AG04450 (cell line): Measurements from ENCODE around the gene MTHFSD. TPM values are rescaled to one million over a fixed set of nuclear protein-coding genes. Genes with fewer than 3 reads are reported as not detected.
A peak's percentile ranks its signal among the peaks of the same experiment; 100 is the strongest.

Experiments used
- CTCF ChIA-PET: fragments of 300-600, 350-600 bp; formaldehyde crosslinking; extraction: SDS; loops from one replicate; lab custom pipeline; 2022; ENCODE audit warnings: antibody characterized with exemption, inconsistent platforms; lab: Charles Lee
- POLR2A ChIA-PET: fragments of 350-600 bp; formaldehyde crosslinking; extraction: SDS; loops from one replicate; lab custom pipeline; 2021; ENCODE audit warnings: antibody characterized with exemption, inconsistent platforms; lab: Yijun Ruan, JAX
- DNase-seq: peaks from one replicate; pipeline ENCODE4 v3.0.0-alpha.2; 2011; ENCODE audit warnings: low read depth, low spot score
- H3K27ac ChIP-seq: one replicate; pipeline ENCODE4 v1.5.1; 2012; ENCODE audit warnings: low read depth, low read length, control low read depth
- H3K27me3 ChIP-seq: one replicate; pipeline ENCODE4 v1.6.0; 2012; ENCODE audit warnings: low read length; ENCODE audit not compliant: control insufficient read depth, insufficient read depth
- H3K4me3 ChIP-seq: 2 replicates; pipeline ENCODE4 v1.5.1; 2011; ENCODE audit warnings: mild to moderate bottlenecking, low read depth, low read length, control low read depth
- H3K9me3 ChIP-seq: 2 replicates; pipeline ENCODE4 v1.5.1; 2012; ENCODE audit warnings: low read length; ENCODE audit not compliant: control insufficient read depth, insufficient read depth
- polyA plus RNA-seq: library from polyadenylated mRNA; depleted of rRNA; stranded (reverse); fragments of >200 nt; gene quantifications from 2 replicates; pipeline ENCODE4 v1.2.3, GENCODE V29; 2011
- TF ChIP-seq, protein P1 (sequence below): IDR thresholded peaks from 2 replicates; pipeline ENCODE4 v1.5.1; 2011; ENCODE audit warnings: low read depth, low read length, control low read depth, inconsistent platforms

Gene MTHFSD
- polyA plus RNA-seq, 1 experiment, result 16.7 TPM

DNA sequence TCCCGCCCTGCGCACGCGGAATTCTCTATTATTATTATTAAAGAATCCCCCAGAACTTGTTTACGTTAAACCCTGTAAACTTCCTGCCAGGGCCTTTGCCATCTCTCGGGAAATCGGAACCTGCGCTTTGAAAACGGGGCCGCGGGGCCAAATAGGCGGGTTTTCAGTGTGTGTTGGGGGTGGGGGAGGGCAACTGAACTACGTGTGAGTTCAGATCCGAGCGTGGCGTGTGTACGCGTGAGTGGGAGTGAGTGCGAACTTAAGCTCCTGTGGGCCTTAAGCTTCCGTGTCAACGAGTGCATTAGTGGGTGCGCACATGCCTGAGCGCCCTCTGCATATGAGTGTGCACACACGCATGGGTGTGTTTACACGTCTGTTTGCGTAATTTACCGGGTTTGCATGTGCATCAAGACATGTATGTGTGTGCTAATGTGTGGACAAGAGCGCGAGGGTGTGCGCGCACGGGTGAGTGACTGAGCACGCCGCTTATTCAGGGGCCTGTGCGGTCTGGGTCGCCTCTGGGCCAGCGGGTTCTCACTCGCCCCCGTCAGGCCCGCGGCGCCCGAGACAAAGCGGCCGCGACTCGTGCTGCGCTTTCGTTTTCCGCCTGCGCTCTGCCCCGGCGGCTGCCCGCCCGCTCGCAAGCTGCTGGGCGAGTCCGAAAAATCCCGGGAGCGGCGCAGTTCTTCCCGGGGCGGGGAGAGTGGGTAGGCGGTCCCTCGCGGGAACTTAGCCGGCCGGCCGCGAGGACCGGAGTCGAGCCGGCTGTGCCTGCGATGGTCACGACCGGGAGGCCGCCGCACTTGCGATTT lies 45.9 kb downstream of the MTHFSD start:
- peak; percentile 75 for DNase-seq
- CTCF ChIA-PET, result no interaction called here
- peaks cover 15% of the 10 kb centered on the region; the same call in 1 of the 2 replicates for H3K9me3 ChIP-seq
- POLR2A ChIA-PET, result interaction anchor here (0.6 to 2.6 kb wide), 18 partner anchors 10 to 287 kb away, joined by 3 to 20 read pairs (median 4); no protein-coding TSS in a partner anchor
- TF ChIP-seq, protein P1, sequence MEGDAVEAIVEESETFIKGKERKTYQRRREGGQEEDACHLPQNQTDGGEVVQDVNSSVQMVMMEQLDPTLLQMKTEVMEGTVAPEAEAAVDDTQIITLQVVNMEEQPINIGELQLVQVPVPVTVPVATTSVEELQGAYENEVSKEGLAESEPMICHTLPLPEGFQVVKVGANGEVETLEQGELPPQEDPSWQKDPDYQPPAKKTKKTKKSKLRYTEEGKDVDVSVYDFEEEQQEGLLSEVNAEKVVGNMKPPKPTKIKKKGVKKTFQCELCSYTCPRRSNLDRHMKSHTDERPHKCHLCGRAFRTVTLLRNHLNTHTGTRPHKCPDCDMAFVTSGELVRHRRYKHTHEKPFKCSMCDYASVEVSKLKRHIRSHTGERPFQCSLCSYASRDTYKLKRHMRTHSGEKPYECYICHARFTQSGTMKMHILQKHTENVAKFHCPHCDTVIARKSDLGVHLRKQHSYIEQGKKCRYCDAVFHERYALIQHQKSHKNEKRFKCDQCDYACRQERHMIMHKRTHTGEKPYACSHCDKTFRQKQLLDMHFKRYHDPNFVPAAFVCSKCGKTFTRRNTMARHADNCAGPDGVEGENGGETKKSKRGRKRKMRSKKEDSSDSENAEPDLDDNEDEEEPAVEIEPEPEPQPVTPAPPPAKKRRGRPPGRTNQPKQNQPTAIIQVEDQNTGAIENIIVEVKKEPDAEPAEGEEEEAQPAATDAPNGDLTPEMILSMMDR, result 0 out of 2 replicates have a peak, but pooled peaks have one; percentile 7
- H3K27ac ChIP-seq, result peak overlapping the region; percentile 97
- H3K27me3 ChIP-seq, result no peaks in the 10 kb centered on the region
- H3K4me3 ChIP-seq, result peak overlapping the region; percentile 95

DNA sequence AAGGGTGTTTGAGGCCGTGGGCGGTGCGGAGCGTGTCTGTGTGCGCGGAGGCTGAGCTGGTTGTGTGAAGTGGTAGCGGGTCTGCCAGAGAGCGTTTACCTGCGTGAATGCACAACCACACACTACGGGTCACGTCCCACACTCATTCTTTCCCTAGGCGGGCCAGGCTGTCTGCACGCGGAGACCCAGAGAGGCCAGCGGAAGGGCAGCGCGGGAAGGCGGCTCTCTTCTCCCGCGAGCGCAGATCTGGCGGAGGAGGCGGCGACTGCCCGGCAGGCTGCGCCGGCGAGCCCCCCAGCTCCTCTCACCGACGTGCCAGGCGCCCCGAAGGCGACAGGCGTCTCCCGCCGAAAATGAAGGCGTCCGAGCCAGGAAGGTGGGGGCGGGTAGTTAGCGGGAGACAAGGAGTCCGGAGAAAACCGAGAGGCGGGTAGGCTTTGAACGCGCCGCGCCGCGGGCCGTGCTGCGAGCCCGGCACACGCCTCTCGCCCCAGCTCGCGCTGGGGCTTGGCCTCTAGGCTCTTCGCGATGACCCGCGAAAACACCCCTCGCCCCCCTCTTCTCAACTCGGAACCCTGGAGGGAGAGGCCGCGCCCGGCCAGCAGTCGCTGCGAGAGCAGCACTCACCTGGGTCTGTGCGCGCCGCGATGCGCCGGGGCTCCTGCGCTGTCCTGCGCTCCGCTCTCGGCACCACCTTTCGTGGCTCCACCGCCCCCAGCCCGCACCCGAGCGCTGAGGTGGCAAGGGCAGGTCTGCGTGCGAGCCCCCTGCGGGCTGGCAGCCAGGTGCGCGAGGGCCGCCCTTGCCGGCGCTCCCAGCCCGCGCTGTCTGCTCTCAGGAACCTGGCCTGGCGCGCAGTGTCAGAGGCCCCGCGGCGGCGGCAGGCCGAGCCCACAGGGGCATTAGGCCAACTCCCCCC lies 46.7 kb downstream of the MTHFSD start:
- DNase-seq, result no peak
- TF ChIP-seq, protein P1, result no peak
- peaks cover 15% of the 10 kb centered on the region; the same call in 1 of the 2 replicates for H3K9me3 ChIP-seq
- ChIA-PET CTCF (no interaction called here), POLR2A (interaction anchor here (0.9 to 2.6 kb wide), 12 partner anchors 32 to 286 kb away, joined by 3 to 18 read pairs (median 4); no protein-coding TSS in a partner anchor)
- peak overlapping the region; percentile 95 for H3K4me3 ChIP-seq
- no peaks in the 10 kb centered on the region for H3K27me3 ChIP-seq
- H3K27ac ChIP-seq, result peak overlapping the region; percentile 97

DNA sequence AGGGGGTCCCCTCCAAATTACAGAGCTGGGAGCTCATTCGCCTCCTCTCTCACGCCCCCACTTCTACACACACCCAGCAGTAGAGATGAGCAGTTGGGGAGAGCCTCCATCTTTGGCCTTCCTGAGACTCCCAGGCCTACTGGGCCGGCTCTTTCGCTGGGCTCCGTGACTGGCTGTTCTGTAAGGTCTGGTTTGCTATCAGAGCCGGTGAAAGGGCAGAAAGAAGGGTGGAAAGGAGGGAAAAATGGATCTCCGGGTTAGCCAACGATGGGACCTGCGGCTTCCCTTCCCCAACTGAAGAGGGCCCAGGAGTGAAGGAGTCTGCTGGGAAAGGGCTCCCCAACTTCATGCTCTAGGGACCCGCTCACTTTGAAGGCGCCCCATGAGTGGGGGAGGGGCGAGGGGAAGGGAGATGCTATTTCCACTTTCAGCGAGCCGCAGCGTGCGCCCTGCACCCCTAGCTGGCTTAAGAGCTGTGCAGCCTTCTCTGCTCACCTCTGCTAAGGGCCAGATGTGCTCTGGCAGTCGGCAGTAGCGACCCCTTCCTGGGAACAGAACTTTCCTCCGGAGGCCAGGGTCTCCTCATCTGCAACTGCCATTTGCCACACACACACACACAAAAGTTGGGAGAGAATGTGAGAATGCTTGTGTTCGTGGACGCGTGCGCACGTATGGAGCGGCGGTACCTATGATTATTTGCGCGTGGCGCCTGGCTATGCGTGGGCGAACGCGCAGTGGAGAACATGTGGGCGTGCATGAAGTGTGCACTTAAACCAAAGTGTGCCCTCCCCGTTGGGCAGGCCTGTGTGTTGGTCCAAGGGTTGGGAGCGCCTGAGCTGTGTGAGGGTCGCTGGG lies 47.6 kb downstream of the MTHFSD start:
- TF ChIP-seq, protein P1, result no peak
- POLR2A ChIA-PET, result interaction anchor here (0.6 to 1.8 kb wide), 6 partner anchors 10 to 688 kb away, joined by 3 to 5 read pairs (median 4); no protein-coding TSS in a partner anchor
- no peak for DNase-seq
- peak overlapping the region; percentile 95 for H3K4me3 ChIP-seq
- CTCF ChIA-PET, result no interaction called here
- H3K27ac ChIP-seq, result peak overlapping the region; percentile 97
- H3K9me3 ChIP-seq, result peaks cover 11% of the 10 kb centered on the region; the same call in 1 of the 2 replicates
- H3K27me3 ChIP-seq, result no peaks in the 10 kb centered on the region

DNA sequence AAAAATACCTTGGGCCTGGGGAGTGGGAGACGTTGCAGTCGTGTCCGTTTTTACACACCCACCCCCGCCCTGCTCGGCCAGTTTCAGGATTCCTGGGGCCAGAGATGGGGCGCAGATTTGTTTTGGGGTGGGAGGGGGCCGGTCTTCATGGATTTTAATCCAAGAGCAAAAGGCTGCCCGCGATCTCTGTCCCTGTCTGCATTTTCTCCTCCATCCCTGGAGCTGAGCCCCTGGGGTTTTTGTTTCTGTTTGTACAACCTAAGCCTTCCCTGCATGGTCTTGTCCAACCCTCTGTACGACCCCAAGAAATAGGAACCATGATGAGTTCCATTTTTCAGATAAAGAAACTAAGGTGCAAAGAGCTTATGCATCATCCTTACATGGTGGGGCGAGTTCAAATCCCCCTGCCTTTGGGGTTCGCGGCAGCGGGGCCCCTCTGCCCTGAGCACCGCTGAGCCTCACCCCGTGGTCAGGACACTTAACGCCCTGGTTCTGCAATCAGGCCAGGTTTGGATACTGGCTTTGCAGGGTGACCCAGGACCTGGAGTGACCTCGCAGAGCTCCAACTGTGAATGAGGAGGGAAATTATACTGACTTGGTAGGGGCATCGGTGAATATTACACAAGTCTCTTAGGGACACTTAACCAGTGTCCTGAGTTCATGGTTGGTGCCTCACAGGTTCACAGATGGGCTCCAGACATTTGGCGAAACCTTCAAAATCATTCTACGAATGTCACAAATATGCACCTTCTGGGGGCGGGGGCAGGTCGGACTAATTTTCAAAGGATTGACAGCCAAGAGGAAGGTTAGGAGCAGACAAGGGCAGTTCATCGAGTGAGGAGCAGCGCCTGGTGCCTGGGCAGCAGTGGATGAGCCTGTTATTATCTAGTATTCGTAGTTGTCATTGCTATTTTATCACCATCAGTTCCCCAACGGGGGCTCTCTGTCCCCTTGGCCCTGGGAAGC lies 48.9 kb downstream of the MTHFSD start:
- TF ChIP-seq, protein P1, result no peak
- peak overlapping the region; percentile 95 for H3K4me3 ChIP-seq
- no peaks in the 10 kb centered on the region for H3K27me3 ChIP-seq
- DNase-seq, result no peak
- ChIA-PET CTCF (interaction anchor here (0.8 to 1.2 kb wide), 2 partner anchors 11 to 685 kb away, joined by 3 to 6 read pairs; no protein-coding TSS in a partner anchor), POLR2A (interaction anchor here (1.2 to 1.8 kb wide), 3 partner anchors 11 to 48 kb away, joined by 3 to 5 read pairs (median 4); no protein-coding TSS in a partner anchor)
- H3K27ac ChIP-seq, result peak overlapping the region; percentile 97
- peaks cover 5% of the 10 kb centered on the region; the same call in 1 of the 2 replicates for H3K9me3 ChIP-seq
